GM13977 (cell line): ENCODE measurements around the gene DNAJB4.

Experiments
- DNase-seq: peaks from one replicate; pipeline ENCODE4 v3.0.0; 2012; ENCODE audit warnings: low spot score
- CTCF ChIP-seq: IDR thresholded peaks from 2 replicates; pipeline ENCODE4 v1.5.1; 2012; ENCODE audit warnings: mild to moderate bottlenecking, control low read depth; ENCODE audit not compliant: insufficient read depth; ENCODE audit errors: extremely low read depth, missing control alignments
- in situ Hi-C: fragments of 300-500 bp; cut with MboI; formaldehyde crosslinking; loops from one replicate; pipeline ENCODE4 v1.12.0; 2022; ENCODE audit warnings: low sequenced_read_pairs, low pct_unique_long_range_greater_than_20kb, mixed read lengths, inconsistent platforms; ENCODE audit not compliant: unreplicated experiment

The DNAJB4 gene

GRCh38 chr1:78003882-78004718 is 639 bp upstream of the DNAJB4 start:
- peak; percentile 39 for DNase-seq
- TF ChIP-seq CTCF = no peak

GRCh38 chr1:78005448-78005722 is 646 bp downstream of the DNAJB4 start:
- in situ Hi-C loops = no loop called here
- no peak for TF ChIP-seq CTCF
- no peak for DNase-seq

More at GRCh38 chr1:78003882-78004718, 639 bp upstream of the DNAJB4 start:
- in situ Hi-C loops = no loop called here

- in situ Hi-C loops = no loop called here
- TF ChIP-seq CTCF = no peak
- no peak for DNase-seq
These were observed 1.0 kb downstream of the DNAJB4 start for GRCh38 chr1:78005755-78006154.

GRCh38 chr1:78006521-78006920 is 1.8 kb downstream of the DNAJB4 start:
- DNase-seq = no peak
- TF ChIP-seq CTCF = no peak
- in situ Hi-C loops = no loop called here

- DNase-seq = no peak
- no peak for TF ChIP-seq CTCF
- in situ Hi-C loops = no loop called here
These were observed 3.1 kb downstream of the DNAJB4 start for GRCh38 chr1:78007677-78008341.

- in situ Hi-C loops = no loop called here
- no peak for DNase-seq
- TF ChIP-seq CTCF = no peak
These were observed 4.5 kb downstream of the DNAJB4 start for GRCh38 chr1:78009276-78009675.
